Common myeloid progenitor, CD34-positive (primary cell): Measurements from ENCODE around the gene PRKCH.

Experiments used
- CTCF ChIA-PET: fragments of 350-600 bp; sonication (Branson Sonifier 250); formaldehyde crosslinking; loops from one replicate; lab custom pipeline; 2021; ENCODE audit warnings: antibody characterized with exemption; lab: Charles Lee
- POLR2A ChIA-PET: fragments of 350-600 bp; sonication (Branson Sonifier 250); formaldehyde crosslinking; loops from one replicate; lab custom pipeline; 2021; ENCODE audit warnings: antibody characterized with exemption; lab: Charles Lee
- DNase-seq, 3 donors: peaks; one replicate each; pipeline versions ENCODE4 v3.0.0 to v3.0.0-alpha.2; 2013
- H3K27ac ChIP-seq, 2 experiments: 1 replicate in 1 of 2; 2 replicates in 1 of 2; pipeline ENCODE4 v1.7.0; 2013; ENCODE audit warnings: inconsistent platforms in 2 of 2, low read length in 2 of 2, mild to moderate bottlenecking in 2 of 2, low read depth in 1 of 2, moderate library complexity in 1 of 2; ENCODE audit not compliant: severe bottlenecking in 2 of 2, insufficient read depth in 1 of 2, poor library complexity in 1 of 2
- H3K27me3 ChIP-seq, 5 experiments: replicated peaks in 2 of 5; 1 replicate in 3 of 5; 2 replicates in 2 of 5; pipeline versions ENCODE4 v1.6.1 to v1.7.0; 2013; ENCODE audit warnings: low read length in 4 of 5, mild to moderate bottlenecking in 2 of 5, moderate library complexity in 2 of 5, inconsistent platforms in 1 of 5; ENCODE audit not compliant: insufficient read depth in 5 of 5, control insufficient read depth in 4 of 5
- H3K36me3 ChIP-seq, 4 experiments: 1 replicate in 2 of 4; 2 replicates in 2 of 4; pipeline versions ENCODE4 v1.6.1 to v1.7.0; 2013; ENCODE audit warnings: low read length in 3 of 4, control low read depth in 1 of 4, mild to moderate bottlenecking in 1 of 4; ENCODE audit not compliant: control insufficient read depth in 4 of 4, insufficient read depth in 4 of 4
- H3K4me1 ChIP-seq, 4 experiments: 1 replicate in 3 of 4; 2 replicates in 1 of 4; pipeline versions ENCODE4 v1.6.1 to v1.7.1; 2013; ENCODE audit warnings: low read length in 3 of 4, mild to moderate bottlenecking in 3 of 4, control low read depth in 1 of 4, inconsistent platforms in 1 of 4, moderate library complexity in 1 of 4; ENCODE audit not compliant: control insufficient read depth in 4 of 4, insufficient read depth in 4 of 4; ENCODE audit errors: control extremely low read depth in 1 of 4
- H3K4me3 ChIP-seq, 7 experiments: 1 replicate in 4 of 7; 2 replicates in 3 of 7; pipeline versions ENCODE4 v1.5.1 to v1.7.0; 2013; ENCODE audit warnings: mild to moderate bottlenecking in 7 of 7, low read length in 6 of 7, moderate library complexity in 6 of 7, inconsistent platforms in 2 of 7, low read depth in 2 of 7, control low read depth in 1 of 7; ENCODE audit not compliant: insufficient read depth in 4 of 7, control insufficient read depth in 1 of 7; ENCODE audit errors: extremely low read depth in 1 of 7
- H3K9me3 ChIP-seq, 5 experiments: 1 replicate in 4 of 5; 2 replicates in 1 of 5; pipeline versions ENCODE4 v1.6.1 to v1.7.1; 2013; ENCODE audit warnings: low read length in 4 of 5, mild to moderate bottlenecking in 2 of 5, inconsistent platforms in 1 of 5, low read depth in 1 of 5, moderate library complexity in 1 of 5; ENCODE audit not compliant: control insufficient read depth in 4 of 5, insufficient read depth in 2 of 5; ENCODE audit errors: control extremely low read depth in 1 of 5
- WGBS: methylation state at CpG from one replicate; pipeline ENCODE4 v1.1.5; 2013; ENCODE audit not compliant: insufficient coverage; 5-methylcytosine and 5-hydroxymethylcytosine counted together

The PRKCH gene

DNA sequence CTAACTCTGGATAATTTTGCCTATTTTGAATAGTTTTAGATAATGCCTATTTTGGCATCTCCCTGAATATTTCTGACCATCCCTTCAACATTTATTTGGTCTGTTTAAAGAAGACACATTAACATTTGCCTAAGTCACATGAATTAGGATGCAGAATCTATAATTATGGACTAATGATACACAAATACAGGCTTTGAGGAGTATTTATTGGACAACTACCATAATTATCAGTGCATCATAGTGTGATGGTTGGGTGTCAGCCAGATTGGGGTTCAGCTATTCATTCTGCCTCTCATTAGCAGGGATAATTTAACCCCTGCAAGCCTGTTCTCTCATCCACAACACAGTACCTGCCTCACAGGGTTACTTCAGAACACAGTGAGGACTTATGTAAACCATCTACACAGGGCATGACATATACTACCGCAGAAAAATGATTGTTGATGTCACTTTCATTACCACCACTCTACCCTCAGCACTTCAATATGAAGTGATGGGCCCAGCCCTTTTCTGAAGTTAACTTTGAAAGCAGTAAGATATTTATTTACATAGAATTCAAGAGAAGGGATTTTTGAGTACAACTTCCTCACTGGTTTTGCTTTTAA lies 14.4 kb downstream of the PRKCH start:
- no peak overlapping the region for H3K4me3 ChIP-seq
- H3K4me1 ChIP-seq, result peaks cover 0 to 42% (median 3%) of the 10 kb centered on the region in 4 experiments
- no peak overlapping the region for H3K27ac ChIP-seq
- DNase-seq, result no peak
- H3K9me3 ChIP-seq, result no peaks in the 10 kb centered on the region
- ChIA-PET POLR2A (no interaction called here), CTCF (interaction anchor here (0.7 to 0.9 kb wide), 2 partner anchors 17 to 52 kb away, joined by 3 to 4 read pairs; no protein-coding TSS in a partner anchor)
- no peaks in the 10 kb centered on the region for H3K36me3 ChIP-seq
- no peaks in the 10 kb centered on the region for H3K27me3 ChIP-seq
- 71% methylated on average over 1 of the region's 1 CpG for WGBS

DNA sequence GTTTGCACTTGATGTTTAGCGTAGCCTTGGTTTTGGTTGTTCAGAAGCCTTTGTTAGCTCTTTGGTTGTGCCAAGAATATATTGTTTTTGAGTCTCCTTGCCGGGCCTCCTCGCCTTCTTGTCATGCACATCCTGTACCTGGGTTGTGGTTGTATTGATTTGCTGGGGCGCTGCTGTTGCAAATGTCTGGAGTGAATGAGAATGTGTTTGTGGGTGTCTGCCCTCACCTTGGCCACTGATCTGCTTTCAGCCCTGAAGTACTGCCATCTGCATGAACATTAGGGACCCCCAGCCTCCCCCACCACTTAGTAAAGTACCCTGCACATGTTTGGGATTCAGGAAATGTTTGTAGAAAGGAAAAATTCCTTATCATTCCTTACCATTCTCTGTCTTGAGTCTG lies 16.5 kb downstream of the PRKCH start:
- Histone ChIP-seq H3K27ac (no peak overlapping the region), H3K4me3 (no peak overlapping the region), H3K9me3 (no peaks in the 10 kb centered on the region), H3K4me1 (peaks cover 10 to 53% (median 23%) of the 10 kb centered on the region in 4 experiments), H3K27me3 (no peaks in the 10 kb centered on the region), H3K36me3 (no peaks in the 10 kb centered on the region)
- WGBS, result 100% methylated on average over 1 of the region's 4 CpGs
- peak in 2 of 3 donors; percentile 24 to 47 for DNase-seq
- POLR2A ChIA-PET, result no interaction called here
- CTCF ChIA-PET, result interaction anchor here (1.6 to 1.8 kb wide), 2 partner anchors 10 to 39 kb away, joined by 4 to 6 read pairs; no protein-coding TSS in a partner anchor

DNA sequence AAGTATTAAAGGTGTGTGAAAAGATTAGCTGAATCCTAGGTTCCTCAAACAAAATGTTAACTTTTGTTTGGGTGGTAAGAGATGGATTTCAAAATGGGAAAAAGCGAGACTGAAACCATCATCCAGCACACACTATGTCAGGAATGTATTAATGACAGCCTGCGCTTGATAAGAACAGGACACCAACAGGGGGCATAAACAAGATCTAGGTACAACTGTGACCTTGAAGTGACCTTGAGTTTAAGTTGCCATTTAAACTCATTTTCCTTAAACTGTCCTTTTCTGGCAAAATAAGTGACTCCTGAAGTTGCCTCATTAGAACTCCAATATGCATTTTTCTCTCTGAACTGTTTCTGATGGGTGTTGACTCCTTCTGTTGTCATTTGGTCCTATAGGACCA lies 17.1 kb downstream of the PRKCH start:
- Histone ChIP-seq H3K4me1 (peaks cover 10 to 59% (median 27%) of the 10 kb centered on the region in 4 experiments), H3K9me3 (no peaks in the 10 kb centered on the region), H3K27ac (no peak overlapping the region), H3K4me3 (no peak overlapping the region), H3K36me3 (no peaks in the 10 kb centered on the region), H3K27me3 (no peaks in the 10 kb centered on the region)
- ChIA-PET CTCF (interaction anchor here (1.2 to 1.8 kb wide), 2 partner anchors 10 to 39 kb away, joined by 3 to 4 read pairs; no protein-coding TSS in a partner anchor), POLR2A (no interaction called here)
- no peak for DNase-seq
- WGBS, result 100% methylated on average over 1 of the region's 2 CpGs

DNA sequence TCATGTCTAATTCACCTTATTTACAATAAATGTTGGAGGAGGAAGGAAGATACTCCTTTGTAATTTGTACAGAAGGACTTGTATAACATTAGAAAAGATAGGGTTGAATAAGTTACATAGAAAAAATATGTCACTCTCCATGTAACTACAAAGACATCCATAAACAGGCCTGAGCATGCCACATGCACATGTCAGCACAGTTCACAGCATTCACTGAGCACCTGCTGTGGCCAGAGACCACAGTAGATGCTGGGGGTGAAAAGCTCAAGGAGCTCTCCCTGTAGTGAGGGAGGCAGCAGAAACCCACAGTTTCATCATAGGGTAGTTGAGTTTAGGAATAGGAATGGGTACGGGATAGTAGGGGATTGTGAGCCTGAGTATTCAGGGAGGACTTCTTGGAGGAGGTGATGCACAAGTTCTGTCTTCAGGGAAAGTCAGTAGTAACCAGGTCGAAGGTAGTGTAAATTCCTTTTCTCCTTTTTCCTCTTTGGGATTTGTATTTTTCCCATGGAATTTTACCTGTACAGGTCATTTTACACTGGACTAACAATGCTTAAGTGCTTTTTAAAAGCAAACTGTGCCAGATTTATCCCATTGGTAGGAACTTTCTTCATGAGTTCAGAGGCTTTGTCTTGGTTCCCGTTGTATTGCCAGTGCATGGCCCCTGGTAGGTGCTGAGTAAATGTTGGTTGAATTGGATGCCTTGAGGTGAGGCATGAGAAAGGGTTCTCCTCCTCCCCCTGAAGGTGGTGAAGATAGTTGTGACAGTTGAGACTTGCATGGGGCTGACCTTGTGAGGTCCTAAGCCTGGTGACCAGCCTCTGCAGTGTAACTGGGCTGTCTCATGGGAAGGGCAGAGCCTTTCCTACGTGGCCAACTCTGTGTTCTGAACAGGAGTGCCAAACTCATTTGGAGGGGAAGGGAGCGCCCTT lies 20.2 kb downstream of the PRKCH start:
- Histone ChIP-seq H3K4me1 (peaks cover 15 to 66% (median 46%) of the 10 kb centered on the region in 4 experiments), H3K9me3 (no peaks in the 10 kb centered on the region), H3K27me3 (no peaks in the 10 kb centered on the region), H3K36me3 (no peaks in the 10 kb centered on the region), H3K27ac (no peak overlapping the region), H3K4me3 (peak overlapping the region in 1 of 7 experiments; percentile 2)
- 83% methylated on average over 1 of the region's 5 CpGs for WGBS
- POLR2A ChIA-PET, result no interaction called here
- CTCF ChIA-PET, result interaction anchor here (0.9 to 1.6 kb wide), 2 partner anchors 10 to 12 kb away, joined by 3 read pairs; no protein-coding TSS in a partner anchor
- peak in 2 of 3 donors; percentile 40 to 56 for DNase-seq

DNA sequence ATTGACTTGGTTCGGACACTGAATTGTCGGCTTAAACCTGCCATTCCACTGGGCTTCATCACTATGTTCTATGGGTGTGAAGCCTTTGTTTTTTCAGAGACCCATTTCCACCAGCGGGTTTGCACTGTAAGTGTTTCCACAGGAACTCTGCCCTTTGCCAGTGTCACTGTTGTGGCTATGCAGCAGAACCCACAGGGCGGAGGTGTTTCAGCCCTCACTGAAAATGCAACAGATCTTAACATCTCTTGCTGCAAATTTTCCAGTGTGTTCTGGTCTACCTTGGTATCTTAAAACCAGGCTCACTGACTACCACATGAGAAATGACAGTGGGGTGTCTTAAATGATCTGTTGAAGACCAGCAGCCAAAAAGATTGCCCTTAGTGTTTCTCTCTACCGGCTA lies 21.1 kb downstream of the PRKCH start:
- Histone ChIP-seq H3K27me3 (no peaks in the 10 kb centered on the region), H3K4me3 (peak overlapping the region in 1 of 7 experiments; percentile 2), H3K9me3 (no peaks in the 10 kb centered on the region), H3K27ac (no peak overlapping the region), H3K36me3 (no peaks in the 10 kb centered on the region), H3K4me1 (peaks cover 19 to 72% (median 52%) of the 10 kb centered on the region in 4 experiments)
- peak in 2 of 3 donors; percentile 69 to 79 for DNase-seq
- ChIA-PET CTCF (interaction anchor here (0.9 to 1.6 kb wide), 2 partner anchors 11 to 13 kb away, joined by 3 read pairs; no protein-coding TSS in a partner anchor), POLR2A (no interaction called here)
- 31% methylated on average over 5 of the region's 5 CpGs for WGBS

DNA sequence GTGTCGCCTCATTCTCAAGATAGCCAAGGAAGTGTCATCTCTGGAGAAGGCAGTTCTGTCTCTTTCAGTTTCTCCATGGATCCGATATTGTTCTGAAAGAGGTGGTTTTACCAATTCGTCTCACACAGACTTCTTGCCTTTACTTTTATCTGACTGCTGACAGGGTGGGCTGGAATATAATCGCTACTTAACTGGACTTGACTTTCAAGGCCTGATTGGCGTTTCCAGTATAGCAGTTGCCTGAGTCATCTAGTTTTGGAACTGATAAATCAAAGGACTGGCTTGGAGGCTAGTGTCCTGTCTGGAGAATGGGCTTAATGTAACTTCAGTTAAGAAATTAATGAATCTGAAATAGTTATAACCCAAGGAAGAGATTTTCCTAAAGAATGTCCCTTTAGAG lies 21.6 kb downstream of the PRKCH start:
- WGBS, result 81% methylated on average over 5 of the region's 5 CpGs
- CTCF ChIA-PET, result no interaction called here
- POLR2A ChIA-PET, result no interaction called here
- Histone ChIP-seq H3K9me3 (no peaks in the 10 kb centered on the region), H3K27me3 (no peaks in the 10 kb centered on the region), H3K27ac (no peak overlapping the region), H3K4me3 (peak overlapping the region in 1 of 7 experiments; percentile 2), H3K36me3 (no peaks in the 10 kb centered on the region), H3K4me1 (peaks cover 19 to 72% (median 55%) of the 10 kb centered on the region in 4 experiments)
- peak in 2 of 3 donors; percentile 28 to 53 for DNase-seq
